ENCODE results near the gene CCNT2. TPM values are rescaled to one million over a fixed set of nuclear protein-coding genes. Genes with fewer than 3 reads are reported as not detected.
A peak's percentile ranks its signal among the peaks of the same experiment; 100 is the strongest.

The CCNT2 gene
- 41.7 and 43.0 TPM in 2 replicates for total RNA-seq (2021)
- Bru-seq, nascent RNA, result percentile 97 among the genes with signal in this experiment
- BruChase-seq, experiment 1, labeled RNA remaining after a 2-hour chase, result percentile 96 among the genes with signal in this experiment
- percentile 83 among the genes with signal in this experiment for BruChase-seq, experiment 2, labeled RNA remaining after a 6-hour chase
- long read RNA-seq, full-length matches to known transcripts, result 46 of 87 reads
- long read RNA-seq, partial matches to known transcripts, result 5 of 87 reads
- long read RNA-seq, other reads (novel, unspliced or antisense), result 36 of 87 reads

DNA sequence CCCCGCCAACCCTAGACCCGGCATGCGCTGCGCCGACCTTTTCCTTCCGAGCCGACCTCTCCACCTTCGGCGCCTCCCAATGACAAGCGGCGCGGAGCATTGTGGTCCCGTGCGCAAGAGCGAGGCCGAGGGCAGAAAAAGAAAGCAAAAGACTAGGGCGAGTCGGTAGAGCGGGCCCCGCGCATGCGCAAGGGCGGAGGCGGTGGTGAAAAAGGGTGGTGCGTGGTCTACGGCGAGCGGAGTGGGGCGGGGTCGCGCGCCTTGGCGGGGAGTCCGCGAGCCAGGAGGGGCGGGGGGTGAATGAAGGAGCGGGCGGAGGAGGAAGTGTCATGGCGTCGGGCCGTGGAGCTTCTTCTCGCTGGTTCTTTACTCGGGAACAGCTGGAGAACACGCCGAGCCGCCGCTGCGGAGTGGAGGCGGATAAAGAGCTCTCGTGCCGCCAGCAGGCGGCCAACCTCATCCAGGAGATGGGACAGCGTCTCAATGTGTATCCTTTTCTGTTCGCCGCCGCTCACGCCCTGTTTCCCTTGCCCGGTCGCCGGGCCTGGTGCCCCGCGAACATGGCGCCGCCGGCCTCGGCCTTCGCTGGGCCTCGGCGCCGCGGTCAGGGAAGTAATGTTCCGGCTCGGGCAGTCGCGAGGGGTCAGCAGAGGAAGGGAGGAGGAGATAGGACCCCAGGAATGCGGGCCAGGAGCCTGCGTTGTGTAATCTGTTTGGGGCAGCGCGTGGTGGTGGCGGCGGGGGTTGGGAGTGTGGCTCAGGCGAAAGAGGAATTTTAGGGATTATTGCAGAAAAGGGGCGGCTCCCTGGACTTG, at the start of gene CCNT2:
Gene CCNT2, plus strand, starts transcription at position 297 of the 815 bp plus-strand sequence. Its CDS starts 33 bp downstream, at position 330.
- peaks cover 23% of the 10 kb centered on the region for H3K4me1 ChIP-seq (ENCODE audit: insufficient read depth, low read length, poor library complexity, severe bottlenecking)
- CTCF ChIA-PET, result no interaction called here
- H3K27me3 ChIP-seq (replicated peaks; ENCODE audit: insufficient read depth, low read depth, low read length, poor library complexity), result no peaks in the 10 kb centered on the region
- intact Hi-C loops (cut with micrococcal nuclease; ENCODE audit: unreplicated experiment), result no loop called here
- peak within 1 kb of the TSS; percentile 98 for H3K27ac ChIP-seq (ENCODE audit: low read depth, low read length, poor library complexity, severe bottlenecking)
- peak within 1 kb of the TSS; percentile 99 for H3K4me3 ChIP-seq (ENCODE audit: low read depth, low read length, poor library complexity, severe bottlenecking)
- TSS peak; percentile 56 for BruUV-seq (replicated peaks)
- POLR2A ChIA-PET (ENCODE audit: low non-redundant PET), result interaction anchor here (0.9 kb wide), 1 partner anchor 9 kb away, joined by 3 read pairs; no protein-coding TSS in a partner anchor
- H3K36me3 ChIP-seq (ENCODE audit: insufficient read depth, low read length, poor library complexity, severe bottlenecking), result no peaks in the 10 kb centered on the region
- no peaks in the 10 kb centered on the region for H3K9me3 ChIP-seq (ENCODE audit: low read depth, low read length, poor library complexity, severe bottlenecking)
- TF ChIP-seq EZH2 (IDR thresholded peaks at IDR 0.05; ENCODE audit: borderline replicate concordance, low read depth, low read length, poor library complexity, severe bottlenecking), result no peak
- TF ChIP-seq, protein P1, sequence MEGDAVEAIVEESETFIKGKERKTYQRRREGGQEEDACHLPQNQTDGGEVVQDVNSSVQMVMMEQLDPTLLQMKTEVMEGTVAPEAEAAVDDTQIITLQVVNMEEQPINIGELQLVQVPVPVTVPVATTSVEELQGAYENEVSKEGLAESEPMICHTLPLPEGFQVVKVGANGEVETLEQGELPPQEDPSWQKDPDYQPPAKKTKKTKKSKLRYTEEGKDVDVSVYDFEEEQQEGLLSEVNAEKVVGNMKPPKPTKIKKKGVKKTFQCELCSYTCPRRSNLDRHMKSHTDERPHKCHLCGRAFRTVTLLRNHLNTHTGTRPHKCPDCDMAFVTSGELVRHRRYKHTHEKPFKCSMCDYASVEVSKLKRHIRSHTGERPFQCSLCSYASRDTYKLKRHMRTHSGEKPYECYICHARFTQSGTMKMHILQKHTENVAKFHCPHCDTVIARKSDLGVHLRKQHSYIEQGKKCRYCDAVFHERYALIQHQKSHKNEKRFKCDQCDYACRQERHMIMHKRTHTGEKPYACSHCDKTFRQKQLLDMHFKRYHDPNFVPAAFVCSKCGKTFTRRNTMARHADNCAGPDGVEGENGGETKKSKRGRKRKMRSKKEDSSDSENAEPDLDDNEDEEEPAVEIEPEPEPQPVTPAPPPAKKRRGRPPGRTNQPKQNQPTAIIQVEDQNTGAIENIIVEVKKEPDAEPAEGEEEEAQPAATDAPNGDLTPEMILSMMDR (conservative IDR thresholded peaks at IDR 0.05; ENCODE audit: low read depth, low read length), result no peak
- peak; percentile 100 for DNase-seq (ENCODE audit: low spot score)

DNA sequence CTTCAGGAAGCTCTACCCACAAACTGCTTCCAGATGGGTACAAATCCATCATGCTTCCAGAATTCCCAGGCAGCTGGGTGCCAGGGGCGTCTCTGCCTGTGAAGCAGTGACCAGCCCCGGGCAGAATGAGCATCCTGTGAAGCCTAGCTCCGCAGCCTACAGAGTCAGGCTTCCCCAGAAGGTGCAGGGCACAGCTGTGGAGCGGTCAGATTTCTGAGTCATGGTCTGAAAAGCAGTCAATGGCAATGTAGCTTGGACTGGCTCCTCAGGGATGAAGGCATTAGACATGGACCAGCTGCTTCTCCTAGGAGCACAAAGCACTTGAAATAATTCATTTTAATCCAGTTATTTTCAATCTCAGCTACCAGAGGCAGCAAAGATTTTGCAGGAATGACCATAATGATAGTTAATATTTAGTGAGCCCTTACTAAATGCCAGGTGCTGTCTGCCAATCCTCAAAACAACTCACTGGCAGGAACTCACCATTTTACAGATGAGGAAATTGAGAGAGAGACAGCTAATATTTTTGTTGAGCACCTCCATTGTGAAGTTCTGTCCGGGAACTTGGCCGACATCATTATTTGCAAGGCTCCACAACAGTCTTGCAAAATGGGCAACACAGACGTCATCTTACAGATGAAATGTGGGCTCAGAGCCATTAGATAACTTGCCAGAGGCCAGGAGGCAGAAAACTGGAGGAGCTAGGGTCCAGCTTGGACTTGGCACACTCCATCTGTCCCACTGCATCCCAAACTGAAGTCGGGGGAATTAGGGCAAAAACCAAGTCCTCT, 48.5 kb upstream of the CCNT2 start:
- no peaks in the 10 kb centered on the region for H3K27me3 ChIP-seq (replicated peaks; ENCODE audit: insufficient read depth, low read depth, low read length, poor library complexity)
- DNase-seq (ENCODE audit: low spot score), result no peak
- CTCF ChIA-PET, result no interaction called here
- POLR2A ChIA-PET (ENCODE audit: low non-redundant PET), result no interaction called here
- no peak overlapping the region for H3K27ac ChIP-seq (ENCODE audit: low read depth, low read length, poor library complexity, severe bottlenecking)
- TF ChIP-seq, protein P1 (conservative IDR thresholded peaks at IDR 0.05; ENCODE audit: low read depth, low read length), result no peak
- no peak for TF ChIP-seq EZH2 (IDR thresholded peaks at IDR 0.05; ENCODE audit: borderline replicate concordance, low read depth, low read length, poor library complexity, severe bottlenecking)
- H3K4me1 ChIP-seq (ENCODE audit: insufficient read depth, low read length, poor library complexity, severe bottlenecking), result no peaks in the 10 kb centered on the region
- H3K4me3 ChIP-seq (ENCODE audit: low read depth, low read length, poor library complexity, severe bottlenecking), result no peak overlapping the region
- H3K36me3 ChIP-seq (ENCODE audit: insufficient read depth, low read length, poor library complexity, severe bottlenecking), result no peaks in the 10 kb centered on the region
- no TSS peak for BruUV-seq (replicated peaks)
- H3K9me3 ChIP-seq (ENCODE audit: low read depth, low read length, poor library complexity, severe bottlenecking), result no peaks in the 10 kb centered on the region
- intact Hi-C loops (cut with micrococcal nuclease; ENCODE audit: unreplicated experiment), result no loop called here

DNA sequence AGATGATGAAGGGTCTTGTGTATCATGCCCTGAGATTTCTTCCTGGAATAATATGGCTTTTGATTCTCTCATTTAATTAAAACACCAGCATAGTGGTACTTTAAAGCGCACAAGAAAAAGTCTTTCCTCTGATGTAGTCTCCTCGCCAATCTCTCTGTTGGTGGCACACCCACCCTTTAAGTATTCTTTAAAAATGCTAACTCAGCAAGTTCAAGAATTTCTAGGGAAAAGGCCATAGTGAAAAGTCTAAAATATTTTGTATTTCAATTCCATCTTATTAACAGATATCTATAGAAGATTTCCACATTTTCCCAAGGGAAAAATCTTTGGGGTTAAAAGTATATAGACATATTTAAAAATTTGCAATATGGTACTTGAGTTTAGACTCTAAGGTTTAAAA, 45.5 kb upstream of the CCNT2 start:
- DNase-seq (ENCODE audit: low spot score), result no peak
- no peaks in the 10 kb centered on the region for H3K36me3 ChIP-seq (ENCODE audit: insufficient read depth, low read length, poor library complexity, severe bottlenecking)
- no peaks in the 10 kb centered on the region for H3K4me1 ChIP-seq (ENCODE audit: insufficient read depth, low read length, poor library complexity, severe bottlenecking)
- TF ChIP-seq, protein P1 (conservative IDR thresholded peaks at IDR 0.05; ENCODE audit: low read depth, low read length), result no peak
- no peak for TF ChIP-seq EZH2 (IDR thresholded peaks at IDR 0.05; ENCODE audit: borderline replicate concordance, low read depth, low read length, poor library complexity, severe bottlenecking)
- H3K27me3 ChIP-seq (replicated peaks; ENCODE audit: insufficient read depth, low read depth, low read length, poor library complexity), result no peaks in the 10 kb centered on the region
- ChIA-PET CTCF (no interaction called here), POLR2A (ENCODE audit: low non-redundant PET) (no interaction called here)
- intact Hi-C loops (cut with micrococcal nuclease; ENCODE audit: unreplicated experiment), result no loop called here
- BruUV-seq (replicated peaks), result no TSS peak
- H3K4me3 ChIP-seq (ENCODE audit: low read depth, low read length, poor library complexity, severe bottlenecking), result no peak overlapping the region
- H3K27ac ChIP-seq (ENCODE audit: low read depth, low read length, poor library complexity, severe bottlenecking), result no peak overlapping the region
- no peaks in the 10 kb centered on the region for H3K9me3 ChIP-seq (ENCODE audit: low read depth, low read length, poor library complexity, severe bottlenecking)
